ENCODE results near the gene CTNNA3. TPM values are rescaled to one million over a fixed set of nuclear protein-coding genes. Genes with fewer than 3 reads are reported as not detected.

CTNNA3 gene
- total RNA-seq, 1 donor from 2014 or later = not detected

DNA sequence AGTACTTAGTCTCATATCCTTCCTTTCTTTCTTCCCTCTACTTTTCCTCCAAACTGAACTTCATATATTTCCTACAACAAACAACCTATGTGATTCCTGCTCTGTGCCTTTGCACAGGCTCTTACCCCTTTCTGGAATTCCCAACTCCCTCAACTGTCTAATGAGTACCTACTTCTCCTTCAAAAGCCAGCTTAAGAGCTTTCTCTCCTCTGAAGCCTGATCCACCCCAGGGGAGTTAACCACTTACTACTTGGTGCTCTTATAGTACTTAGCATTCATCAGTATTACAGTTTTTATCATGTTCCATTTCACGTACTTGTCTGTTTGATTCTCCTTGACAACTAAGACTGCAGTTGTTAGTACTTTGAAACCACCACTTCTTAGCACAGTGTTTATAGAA, 524.0 kb downstream of the CTNNA3 start:
- DNase-seq = no peak
- ChIA-PET CTCF (no interaction called here), POLR2A (no interaction called here)
- H3K27me3 Mint-ChIP-seq = no peaks in the 10 kb centered on the region
- TF ChIP-seq, protein P1, sequence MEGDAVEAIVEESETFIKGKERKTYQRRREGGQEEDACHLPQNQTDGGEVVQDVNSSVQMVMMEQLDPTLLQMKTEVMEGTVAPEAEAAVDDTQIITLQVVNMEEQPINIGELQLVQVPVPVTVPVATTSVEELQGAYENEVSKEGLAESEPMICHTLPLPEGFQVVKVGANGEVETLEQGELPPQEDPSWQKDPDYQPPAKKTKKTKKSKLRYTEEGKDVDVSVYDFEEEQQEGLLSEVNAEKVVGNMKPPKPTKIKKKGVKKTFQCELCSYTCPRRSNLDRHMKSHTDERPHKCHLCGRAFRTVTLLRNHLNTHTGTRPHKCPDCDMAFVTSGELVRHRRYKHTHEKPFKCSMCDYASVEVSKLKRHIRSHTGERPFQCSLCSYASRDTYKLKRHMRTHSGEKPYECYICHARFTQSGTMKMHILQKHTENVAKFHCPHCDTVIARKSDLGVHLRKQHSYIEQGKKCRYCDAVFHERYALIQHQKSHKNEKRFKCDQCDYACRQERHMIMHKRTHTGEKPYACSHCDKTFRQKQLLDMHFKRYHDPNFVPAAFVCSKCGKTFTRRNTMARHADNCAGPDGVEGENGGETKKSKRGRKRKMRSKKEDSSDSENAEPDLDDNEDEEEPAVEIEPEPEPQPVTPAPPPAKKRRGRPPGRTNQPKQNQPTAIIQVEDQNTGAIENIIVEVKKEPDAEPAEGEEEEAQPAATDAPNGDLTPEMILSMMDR (IDR thresholded peaks at IDR 0.05) = no peak
- intact Hi-C loops (cut with micrococcal nuclease) = no loop called here
- no peak overlapping the region for H3K27ac Mint-ChIP-seq
- no peaks in the 10 kb centered on the region for H3K36me3 Mint-ChIP-seq (ENCODE audit: low read depth)
- H3K4me3 Mint-ChIP-seq = no peak overlapping the region
- no peak for ATAC-seq (ENCODE audit: low read depth)
- no peaks in the 10 kb centered on the region for H3K4me1 Mint-ChIP-seq
- peaks cover 8% of the 10 kb centered on the region for H3K9me3 Mint-ChIP-seq

DNA sequence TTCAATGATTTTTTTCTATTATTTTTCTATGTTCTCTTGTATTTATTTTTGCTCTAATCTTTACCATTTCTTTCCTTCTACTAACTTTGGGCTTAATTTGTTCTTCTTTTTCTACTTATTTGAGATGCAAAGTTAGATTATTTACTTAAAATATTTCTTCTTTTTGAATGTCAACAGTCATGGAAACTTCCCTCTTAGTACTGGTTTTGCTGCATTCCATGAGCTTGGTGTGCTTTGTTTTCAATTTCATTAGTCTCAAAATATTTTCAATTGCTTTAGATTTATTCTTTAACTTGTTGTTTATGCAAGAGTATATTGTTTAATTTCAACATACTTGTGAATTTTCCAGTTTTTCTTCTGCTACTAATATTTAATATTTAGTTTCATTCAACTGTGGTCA, 539.8 kb downstream of the CTNNA3 start:
- Mint-ChIP-seq H3K27ac (no peak overlapping the region), H3K4me1 (no peaks in the 10 kb centered on the region), H3K4me3 (no peak overlapping the region), H3K36me3 (ENCODE audit: low read depth) (no peaks in the 10 kb centered on the region), H3K27me3 (no peaks in the 10 kb centered on the region), H3K9me3 (peaks cover 4% of the 10 kb centered on the region)
- ATAC-seq (ENCODE audit: low read depth) (no peak), DNase-seq (no peak)
- POLR2A ChIA-PET = no interaction called here
- intact Hi-C loops (cut with micrococcal nuclease) = no loop called here
- CTCF ChIA-PET = no interaction called here
- TF ChIP-seq, protein P1 (IDR thresholded peaks at IDR 0.05) = no peak

DNA sequence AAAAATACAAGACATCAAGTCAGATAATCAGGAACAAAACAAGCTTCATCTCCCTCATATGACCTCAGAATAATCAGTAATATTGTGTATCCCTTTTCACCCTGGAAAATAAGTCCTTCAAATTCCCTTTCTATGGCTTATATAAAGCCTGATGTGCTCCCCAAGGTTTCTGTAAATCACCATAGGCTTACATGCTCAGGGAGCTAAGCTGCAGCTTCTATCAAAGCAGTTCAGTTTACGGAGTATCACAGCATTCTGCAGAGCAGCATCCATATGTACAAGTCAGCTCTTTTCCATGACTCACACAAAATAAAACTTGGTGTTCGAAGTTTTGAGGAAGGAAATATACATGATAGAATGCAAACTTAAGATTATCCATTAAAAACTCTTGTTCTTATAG, 544.5 kb downstream of the CTNNA3 start:
- ATAC-seq (ENCODE audit: low read depth) = no peak
- TF ChIP-seq, protein P1 (IDR thresholded peaks at IDR 0.05) = no peak
- H3K27ac Mint-ChIP-seq = no peak overlapping the region
- DNase-seq = no peak
- no peaks in the 10 kb centered on the region for H3K4me1 Mint-ChIP-seq
- intact Hi-C loops (cut with micrococcal nuclease) = no loop called here
- no peaks in the 10 kb centered on the region for H3K9me3 Mint-ChIP-seq
- H3K4me3 Mint-ChIP-seq = no peak overlapping the region
- POLR2A ChIA-PET = no interaction called here
- no peaks in the 10 kb centered on the region for H3K36me3 Mint-ChIP-seq (ENCODE audit: low read depth)
- no peaks in the 10 kb centered on the region for H3K27me3 Mint-ChIP-seq
- CTCF ChIA-PET = no interaction called here

DNA sequence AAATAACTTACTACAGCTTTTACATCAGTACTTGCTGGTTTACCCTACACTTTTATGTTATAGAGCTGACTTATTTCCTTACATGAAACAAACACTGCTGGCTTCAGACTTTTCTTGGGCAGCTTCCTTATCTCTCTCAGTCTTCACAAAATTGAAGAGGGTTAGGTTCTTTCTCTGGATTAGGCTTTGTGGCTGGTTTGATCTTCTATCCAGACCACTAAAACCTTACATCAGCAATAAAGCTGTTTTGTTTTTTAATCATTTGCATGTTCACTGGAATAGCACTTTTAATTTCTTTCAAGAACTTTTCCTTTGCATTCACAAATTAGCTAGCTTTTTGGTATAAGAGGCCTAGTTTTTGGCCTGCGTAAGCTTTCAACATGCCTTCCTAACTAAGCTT, 551.5 kb downstream of the CTNNA3 start:
- H3K27me3 Mint-ChIP-seq = no peaks in the 10 kb centered on the region
- intact Hi-C loops (cut with micrococcal nuclease) = no loop called here
- H3K4me3 Mint-ChIP-seq = no peak overlapping the region
- H3K36me3 Mint-ChIP-seq (ENCODE audit: low read depth) = no peaks in the 10 kb centered on the region
- H3K27ac Mint-ChIP-seq = no peak overlapping the region
- DNase-seq (no peak), ATAC-seq (ENCODE audit: low read depth) (no peak)
- TF ChIP-seq, protein P1 (IDR thresholded peaks at IDR 0.05) = no peak
- ChIA-PET CTCF (no interaction called here), POLR2A (no interaction called here)
- peaks cover 2% of the 10 kb centered on the region for H3K9me3 Mint-ChIP-seq
- no peaks in the 10 kb centered on the region for H3K4me1 Mint-ChIP-seq

DNA sequence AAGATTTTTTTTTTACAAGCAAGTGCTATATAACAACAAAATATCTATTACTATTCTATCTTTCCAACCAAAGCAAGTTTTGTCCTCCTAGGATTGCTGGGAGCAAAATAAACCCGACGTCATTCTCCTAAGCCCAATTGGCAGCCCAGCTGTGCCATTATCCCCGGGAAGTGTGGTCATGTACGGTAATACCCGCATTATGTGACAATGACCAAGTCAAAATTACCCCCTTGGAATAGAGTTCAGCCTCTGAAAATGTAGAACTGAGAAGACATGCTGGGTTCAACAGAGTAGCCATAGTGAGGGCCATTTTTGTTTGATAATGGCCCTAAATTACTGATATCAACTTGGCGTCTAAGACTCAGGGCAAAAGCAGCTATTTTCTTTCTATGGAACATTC, 554.7 kb downstream of the CTNNA3 start:
- intact Hi-C loops (cut with micrococcal nuclease) = no loop called here
- POLR2A ChIA-PET = no interaction called here
- DNase-seq = no peak
- no peaks in the 10 kb centered on the region for H3K4me1 Mint-ChIP-seq
- H3K27me3 Mint-ChIP-seq = no peaks in the 10 kb centered on the region
- CTCF ChIA-PET = no interaction called here
- ATAC-seq (ENCODE audit: low read depth) = no peak
- TF ChIP-seq, protein P1 (IDR thresholded peaks at IDR 0.05) = no peak
- no peak overlapping the region for H3K4me3 Mint-ChIP-seq
- H3K27ac Mint-ChIP-seq = no peak overlapping the region
- peaks cover 2% of the 10 kb centered on the region for H3K9me3 Mint-ChIP-seq
- H3K36me3 Mint-ChIP-seq (ENCODE audit: low read depth) = no peaks in the 10 kb centered on the region

All from activated B cell treated with CpG ODN at 0.5 μM for 24 hours (primary cell).